SU-DHL-6 (cell line): Measurements from ENCODE around the gene TMEM63B.

ENCODE experiments used
- CTCF ChIP-seq: fragments of 200-600 bp; sonication (generic); IDR thresholded peaks from one replicate; pipeline ENCODE4 v1.5.1; 2017; ENCODE audit warnings: antibody characterized with exemption, mild to moderate bottlenecking, low read length, moderate library complexity; ENCODE audit not compliant: insufficient read depth, poor library complexity, severe bottlenecking
- EZH2phosphoT487 ChIP-seq: fragments of 200-600 bp; sonication (generic), shearing (Covaris generic); conservative IDR thresholded peaks from 2 replicates; pipeline ENCODE4 v1.6.1; 2018; ENCODE audit warnings: mild to moderate bottlenecking, antibody characterized with exemption, low read length, moderate library complexity, mixed read lengths

GRCh38 chr6:44082872-44083321 is 44.5 kb upstream of the TMEM63B start:
- TF ChIP-seq CTCF (no peak), EZH2phosphoT487 (no peak)
